ENCODE results near the gene TSSK3.
A peak's percentile ranks its signal among the peaks of the same experiment; 100 is the strongest.
"Not testable (repeated sequence)": the region's sequence is repeated elsewhere in the genome, so short reads cannot be mapped to it uniquely, and the experiment has no call there.

Gene TSSK3

DNA sequence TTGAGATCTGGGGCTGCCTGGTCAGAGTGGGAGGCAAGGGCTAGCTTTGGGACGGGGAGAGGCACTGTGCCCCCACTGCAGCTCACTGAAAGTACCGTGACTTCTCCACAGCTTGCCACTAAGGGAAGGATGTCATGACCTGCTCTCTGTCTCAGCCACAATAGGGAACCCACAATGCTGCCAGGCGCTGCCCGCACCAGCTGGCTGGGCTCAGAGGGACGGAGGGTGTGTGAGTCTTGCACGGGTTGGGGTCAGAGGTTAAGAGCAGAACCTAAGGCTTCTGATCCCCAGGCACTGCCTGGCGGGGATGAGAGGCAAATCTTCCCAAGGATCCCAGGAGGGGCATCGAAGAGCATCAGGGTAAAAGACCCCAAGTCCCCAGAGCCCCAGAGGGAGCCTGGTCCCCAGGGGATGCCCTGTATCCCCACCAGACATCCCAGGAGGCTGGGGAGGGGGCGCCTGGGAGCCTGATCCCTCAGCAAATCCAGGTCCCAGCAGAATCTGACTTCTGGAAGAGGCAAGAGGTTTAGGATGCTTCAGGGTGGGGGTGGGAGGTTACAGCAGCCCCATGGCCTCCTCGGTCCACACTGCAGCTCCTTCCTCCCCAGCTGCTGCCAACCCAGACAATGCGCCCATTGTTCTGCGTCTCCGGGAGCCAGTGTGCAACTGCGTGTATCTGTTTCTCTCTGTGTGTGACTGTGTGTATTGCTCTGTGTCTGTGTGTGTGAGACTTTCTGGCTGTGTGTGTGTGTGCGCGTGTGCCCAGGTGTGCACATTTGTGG lies 24.3 kb upstream of the TSSK3 start:
- DNase-seq (ENCODE audit: insufficient read length, low spot score) (no peak), FAIRE-seq (no peak)

DNA sequence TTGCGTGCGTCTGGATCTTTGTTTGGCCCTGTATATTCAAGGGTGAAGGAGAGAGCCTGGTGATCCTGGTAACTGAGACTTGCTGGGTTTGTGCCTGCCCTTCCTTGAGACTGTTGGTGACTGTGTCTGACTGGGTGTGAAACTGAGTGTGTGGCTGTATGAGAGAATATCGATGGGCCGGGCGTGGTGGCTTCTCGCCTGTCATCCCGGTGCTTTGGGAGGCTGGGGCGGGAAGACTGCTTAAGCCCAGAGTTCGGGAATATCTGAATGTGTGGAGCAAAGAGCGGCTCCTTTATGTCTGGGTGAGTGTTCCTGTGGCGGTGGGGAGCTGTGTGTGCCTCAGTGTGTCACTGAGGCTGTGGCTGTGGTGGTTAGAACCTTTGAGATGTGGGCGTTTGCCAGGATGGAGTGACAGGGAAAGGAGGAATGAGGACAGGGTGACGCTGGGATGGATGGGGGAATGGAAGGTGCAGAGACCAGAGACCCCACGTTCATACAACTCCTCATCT lies 23.6 kb upstream of the TSSK3 start:
- no peak for FAIRE-seq
- no peak for DNase-seq (ENCODE audit: insufficient read length, low spot score)

DNA sequence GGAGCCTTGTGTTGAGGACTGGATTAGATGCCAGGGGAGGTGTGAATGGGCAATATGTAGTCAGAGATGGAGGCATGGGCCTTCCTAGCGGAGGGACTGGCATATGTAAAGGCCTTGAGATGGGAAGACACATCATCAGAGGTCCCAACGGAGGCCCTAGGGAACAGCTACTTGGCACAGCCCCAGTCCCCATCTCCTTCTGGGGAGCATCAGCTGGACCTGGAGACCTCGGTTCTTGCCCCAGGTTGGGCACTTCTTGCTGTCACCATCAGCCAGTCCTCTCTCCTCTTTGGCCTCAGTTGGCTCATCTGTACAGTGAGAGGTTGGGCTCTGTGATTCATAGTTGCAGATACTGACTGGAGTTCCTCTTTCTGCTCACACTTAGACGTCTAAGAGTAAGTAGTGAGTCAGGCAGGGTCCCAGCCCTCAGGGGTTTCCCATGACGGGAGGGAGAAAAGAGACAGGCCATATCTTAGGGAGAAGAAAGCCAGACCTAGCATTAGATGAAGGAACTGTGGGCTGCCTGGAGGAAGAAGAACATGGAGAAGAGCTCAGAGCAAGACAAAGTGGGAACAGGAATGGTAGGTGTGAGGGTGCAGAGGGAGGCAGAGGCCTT lies 22.9 kb upstream of the TSSK3 start:
- DNase-seq (ENCODE audit: insufficient read length, low spot score) (no peak), FAIRE-seq (peak; percentile 76)

DNA sequence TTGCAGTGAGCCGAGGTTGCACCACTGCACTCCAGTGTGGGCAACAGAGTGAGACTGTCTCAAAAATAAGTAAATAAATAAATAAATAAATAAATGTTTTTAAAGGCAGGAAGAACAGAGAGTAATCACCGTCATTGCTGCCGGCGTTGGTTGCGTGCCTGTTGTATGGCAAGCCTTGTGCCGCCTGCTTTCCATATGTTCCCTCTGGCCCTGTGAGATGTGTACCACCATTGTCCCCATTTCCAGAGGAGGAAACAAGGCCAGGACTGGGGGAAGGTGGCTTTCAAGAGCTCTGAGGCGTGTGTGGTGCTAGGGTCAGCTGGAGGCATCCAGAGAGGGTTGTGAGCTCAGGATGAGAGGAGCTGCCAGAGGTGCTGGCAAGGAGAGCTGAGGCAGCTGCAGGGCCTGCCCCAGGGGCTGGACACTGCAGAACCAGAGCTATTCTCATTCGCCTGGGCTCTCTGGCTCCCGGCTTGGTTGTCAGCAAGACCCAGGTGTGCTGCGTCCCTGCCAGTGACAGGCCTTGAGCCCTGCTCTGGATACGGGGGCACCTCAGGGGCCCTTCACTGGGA lies 21.1 kb upstream of the TSSK3 start:
- no peak for FAIRE-seq

GRCh38 chr1:32341971-32342370 lies 20.4 kb upstream of the TSSK3 start:
- no peak for DNase-seq (ENCODE audit: insufficient read length, low spot score)
- FAIRE-seq: no peak

More for the DNA sequence above, 21.1 kb upstream of the TSSK3 start:
- DNase-seq (ENCODE audit: insufficient read length, low spot score): no peak

GRCh38 chr1:32342704-32343103 lies 19.6 kb upstream of the TSSK3 start:
- DNase-seq (ENCODE audit: insufficient read length, low spot score) (no peak), FAIRE-seq (no peak)

DNA sequence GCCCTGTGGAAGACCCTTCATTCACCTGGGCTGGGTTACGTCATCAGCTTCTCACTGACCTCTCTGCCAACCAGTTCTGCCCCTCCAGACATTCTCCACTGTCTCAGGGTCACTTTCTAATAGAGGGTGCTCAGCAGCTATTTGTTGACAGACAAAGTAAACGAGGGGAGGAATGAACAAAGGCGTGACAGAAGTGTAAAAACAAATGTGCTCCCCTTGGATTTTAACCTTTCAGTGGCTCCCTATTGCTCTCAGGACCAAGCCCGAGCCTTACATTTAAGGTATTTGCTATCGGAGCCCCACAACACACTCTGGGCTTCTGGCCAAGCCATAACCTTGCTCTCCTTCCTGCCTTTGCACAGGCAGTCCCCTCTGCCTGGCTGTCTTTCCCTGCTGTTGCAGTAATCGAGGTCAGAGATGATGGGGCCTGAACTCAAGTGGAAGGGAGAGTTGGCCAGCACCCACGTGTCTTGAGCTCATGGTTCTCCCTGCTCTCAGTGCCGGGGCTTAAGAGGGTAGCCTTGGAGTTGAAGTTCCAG lies 17.0 kb upstream of the TSSK3 start:
- no peak for FAIRE-seq
- no peak for DNase-seq (ENCODE audit: insufficient read length, low spot score)

DNA sequence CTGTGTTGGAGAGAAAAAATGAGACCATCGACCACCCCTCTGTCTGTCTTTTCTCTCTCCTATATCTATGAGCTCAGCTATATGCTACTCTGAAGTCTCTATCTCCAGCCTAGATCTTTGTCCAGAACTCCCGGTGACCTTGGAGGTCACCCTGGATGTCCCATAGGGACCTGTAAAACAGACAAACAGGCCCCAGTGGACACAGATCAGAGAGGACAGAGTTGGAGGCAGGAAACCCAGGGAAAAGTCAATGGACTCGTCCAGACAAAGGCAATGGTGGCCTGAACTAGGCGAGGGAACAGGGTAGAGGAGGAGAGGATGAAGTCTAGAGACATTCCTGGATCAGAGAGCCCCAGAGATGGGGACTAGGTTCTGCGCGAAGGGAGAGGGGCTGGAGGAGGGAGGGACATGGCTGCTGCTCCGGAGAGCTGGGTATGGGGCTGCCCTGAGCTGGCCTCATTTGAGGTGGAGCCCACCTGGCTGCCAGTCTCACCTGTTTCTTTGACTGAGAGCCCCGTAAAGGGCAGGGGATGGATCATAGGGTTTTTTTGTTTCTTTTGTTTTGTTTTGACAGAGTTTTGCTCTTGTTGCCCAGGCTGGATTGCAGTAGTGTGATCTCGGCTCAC lies 15.7 kb upstream of the TSSK3 start:
- no peak for DNase-seq (ENCODE audit: insufficient read length, low spot score)
- FAIRE-seq: no peak

DNA sequence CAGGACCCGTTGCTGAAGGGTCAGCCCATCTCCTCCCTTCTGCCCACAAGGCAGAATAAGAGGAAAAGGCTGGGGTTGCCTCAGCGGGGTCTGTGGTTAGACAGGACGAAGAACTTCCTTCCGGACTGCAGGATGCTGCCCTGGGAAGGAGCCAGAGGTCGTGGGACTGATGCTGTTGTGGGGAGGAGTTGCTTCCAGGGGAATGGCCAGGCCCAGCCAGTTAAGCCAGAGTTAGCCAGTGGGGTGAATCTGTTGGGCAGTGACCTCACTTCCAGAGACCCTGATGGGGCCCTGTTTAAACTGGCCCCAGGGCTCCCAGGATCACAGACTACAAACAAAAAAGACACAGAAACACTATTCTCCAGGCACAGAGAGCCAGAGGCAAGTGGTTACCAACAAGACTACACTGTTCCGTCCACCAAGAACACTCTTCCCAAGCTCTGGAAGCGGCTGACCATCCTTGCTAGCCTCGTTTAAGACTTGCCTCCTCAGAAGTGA lies 13.1 kb upstream of the TSSK3 start:
- FAIRE-seq: no peak
- DNase-seq (ENCODE audit: insufficient read length, low spot score): no peak

DNA sequence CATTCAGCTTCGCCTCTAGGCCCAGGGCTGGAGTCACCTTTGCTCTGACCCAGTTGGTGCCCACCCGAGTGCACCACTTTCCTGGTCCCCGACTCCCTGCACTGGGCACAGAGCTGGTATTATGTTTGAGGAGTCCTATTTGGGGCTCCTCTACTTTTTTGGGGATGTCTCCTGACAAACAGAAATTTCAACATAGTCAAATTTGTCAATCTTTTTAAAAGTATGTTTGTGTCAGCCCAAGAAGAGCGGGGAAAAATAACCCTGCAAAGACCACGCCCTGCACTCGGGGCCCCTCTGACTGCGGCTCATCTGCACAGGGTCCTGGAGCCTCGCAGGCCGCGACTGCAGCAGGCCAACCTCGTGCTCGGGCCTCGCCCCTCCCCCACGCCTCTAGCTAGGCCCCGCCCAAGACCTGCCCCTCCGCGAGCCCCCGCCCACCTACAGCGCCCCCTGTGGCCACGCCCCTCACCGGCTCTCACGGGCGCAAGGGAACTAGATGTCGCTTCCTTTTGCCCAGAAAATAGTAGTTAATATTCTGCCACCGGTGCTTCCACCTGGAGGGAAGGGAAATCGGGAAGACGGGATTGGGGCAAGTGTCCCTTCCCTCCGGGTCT lies 11.4 kb upstream of the TSSK3 start:
- FAIRE-seq (peak; percentile 87), DNase-seq (ENCODE audit: insufficient read length, low spot score) (no peak)

DNA sequence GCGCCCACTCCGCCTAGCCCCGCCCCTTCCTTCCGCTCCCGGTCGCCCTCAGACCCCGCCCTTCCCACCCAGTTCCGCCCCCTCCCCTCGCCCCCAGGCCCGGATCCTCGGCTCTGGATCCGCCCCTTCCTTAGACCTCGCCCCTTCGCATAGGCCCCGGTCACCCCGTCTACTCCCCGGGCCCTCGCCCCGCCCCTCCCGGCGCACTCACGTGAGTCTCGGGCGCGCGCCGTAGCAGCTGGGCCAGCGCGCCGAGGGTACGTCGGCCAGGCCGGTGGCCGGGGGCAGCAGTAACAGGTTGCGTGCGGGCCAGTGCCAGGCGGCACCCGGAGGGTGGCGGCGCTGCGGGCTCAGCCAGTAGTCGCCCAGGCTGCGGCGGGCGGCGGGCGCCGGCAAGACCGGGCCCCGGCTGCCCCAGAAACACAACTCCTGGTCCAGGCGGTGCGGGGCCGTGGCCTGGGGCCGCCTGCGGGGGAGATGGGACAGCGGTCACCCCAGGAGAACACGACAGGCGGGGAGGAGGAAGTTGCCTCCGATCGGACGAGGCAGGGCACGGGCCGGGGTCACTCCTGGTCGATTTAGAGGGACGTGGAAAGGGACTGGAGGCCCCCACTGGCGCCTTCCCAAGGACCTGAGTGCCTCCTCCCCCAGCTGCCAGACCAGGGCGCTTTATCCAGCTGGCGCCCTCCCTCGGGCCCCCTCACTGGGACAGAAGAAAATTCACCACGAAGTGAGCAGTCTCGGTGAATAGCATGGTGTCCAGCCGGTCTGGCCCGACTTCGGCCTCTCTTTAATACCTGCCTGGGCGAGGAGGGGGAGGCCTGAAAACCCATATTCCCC lies 10.7 kb upstream of the TSSK3 start:
- FAIRE-seq (no peak), DNase-seq (ENCODE audit: insufficient read length, low spot score) (peak; percentile 93)

DNA sequence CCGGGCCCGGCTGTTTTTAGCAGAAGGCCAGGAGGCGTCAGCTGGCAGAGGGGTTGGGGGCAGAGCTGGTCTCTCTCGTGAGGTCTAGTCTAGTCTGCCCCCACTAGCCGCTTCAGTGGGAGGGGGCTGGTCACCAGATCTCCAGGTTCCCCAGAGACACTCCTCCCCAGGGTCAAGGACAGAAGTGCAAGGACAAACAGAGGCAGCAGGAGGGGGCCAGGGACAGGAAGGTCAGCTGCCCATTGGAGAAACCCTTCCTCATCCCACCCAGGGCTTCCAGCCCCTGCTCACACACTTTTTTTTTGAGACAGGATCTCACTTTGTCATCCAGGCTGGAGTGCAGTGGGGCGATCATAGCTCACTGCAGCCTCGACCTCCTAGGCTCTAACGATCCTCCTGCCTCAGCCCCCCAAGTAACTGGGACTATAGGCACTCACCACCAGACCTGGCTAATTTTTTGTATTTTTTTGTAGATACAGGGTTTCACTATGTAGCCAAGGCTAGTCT lies 10.0 kb upstream of the TSSK3 start:
- DNase-seq (ENCODE audit: insufficient read length, low spot score) (no peak), FAIRE-seq (no peak)

DNA sequence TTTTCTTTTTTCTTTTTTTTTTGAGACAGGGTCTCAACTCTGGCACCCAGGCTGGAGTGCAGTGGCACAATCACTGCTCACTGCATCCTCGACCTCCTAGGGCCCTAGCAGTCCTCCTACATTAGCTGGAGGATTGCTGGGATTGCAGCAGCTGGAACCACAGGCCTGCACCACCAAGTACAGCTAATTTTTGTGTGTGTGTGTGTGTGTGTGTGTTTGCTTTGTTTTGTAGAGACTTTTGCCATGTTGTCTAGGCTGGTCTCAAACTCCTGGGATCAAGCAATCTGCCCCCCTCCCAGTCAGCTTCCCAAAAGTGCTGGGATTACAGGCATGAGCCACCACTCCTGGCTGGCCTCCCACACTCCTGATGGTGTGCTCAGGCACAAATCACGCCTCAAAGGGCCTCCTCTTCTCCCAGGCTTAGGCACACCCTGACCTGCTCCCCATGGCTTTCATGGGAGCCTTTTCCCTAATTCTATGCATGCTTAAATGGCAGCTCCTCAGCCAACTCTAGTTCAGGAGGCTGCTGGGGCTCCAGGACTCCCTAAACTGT lies 9.4 kb upstream of the TSSK3 start:
- FAIRE-seq (no peak), DNase-seq (ENCODE audit: insufficient read length, low spot score) (no peak)

GRCh38 chr1:32353431-32353830 lies 8.9 kb upstream of the TSSK3 start:
- DNase-seq (ENCODE audit: insufficient read length, low spot score) (no peak), FAIRE-seq (no peak)

GRCh38 chr1:32353886-32354570 lies 8.3 kb upstream of the TSSK3 start:
- no peak for FAIRE-seq

DNA sequence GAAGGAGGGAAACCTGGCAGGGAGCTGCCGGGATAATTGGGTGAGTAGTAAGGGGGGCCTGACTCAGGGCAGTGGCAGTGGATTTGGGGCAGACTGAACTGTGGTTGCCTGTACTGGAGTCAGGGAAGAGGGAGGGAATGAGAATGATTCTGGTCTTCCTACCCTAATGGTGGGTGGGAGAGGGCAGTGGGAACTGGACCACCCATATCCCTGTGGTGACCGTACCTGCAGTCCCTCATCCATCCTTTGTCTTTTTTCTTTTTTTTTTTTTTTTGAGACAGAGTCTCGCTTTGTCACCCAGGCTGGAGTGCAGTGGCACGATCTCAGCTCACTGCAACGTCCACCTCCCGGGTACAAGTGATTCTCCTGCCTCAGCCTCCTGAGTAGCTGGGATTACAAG lies 6.6 kb upstream of the TSSK3 start:
- FAIRE-seq; DNase-seq (ENCODE audit: insufficient read length, low spot score): not testable (repeated sequence)

More at GRCh38 chr1:32353886-32354570, 8.3 kb upstream of the TSSK3 start:
- no peak for DNase-seq (ENCODE audit: insufficient read length, low spot score)

- DNase-seq (ENCODE audit: insufficient read length, low spot score): no peak
- no peak for FAIRE-seq
These were observed 5.9 kb upstream of the TSSK3 start for GRCh38 chr1:32356478-32356877.

DNA sequence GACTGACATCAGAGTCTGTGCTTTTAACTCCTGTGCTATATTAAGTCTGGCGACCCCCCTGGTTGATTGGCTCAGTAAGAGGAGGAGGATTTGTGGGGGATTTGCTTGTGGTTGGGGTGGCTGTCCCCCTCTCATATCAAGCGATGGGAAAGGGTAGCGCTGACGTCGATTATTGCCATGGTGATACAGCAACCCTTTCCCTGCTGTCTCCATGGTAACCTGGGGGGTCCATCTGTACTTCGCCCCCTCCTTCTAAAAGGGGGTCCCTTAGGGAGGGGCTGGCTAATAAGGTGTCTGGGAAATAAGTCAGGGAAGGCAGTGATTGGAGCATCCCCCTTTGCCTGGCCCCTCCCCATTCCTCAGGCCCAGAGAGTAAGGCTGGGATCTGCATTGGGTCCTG lies 4.7 kb upstream of the TSSK3 start:
- DNase-seq (ENCODE audit: insufficient read length, low spot score): no peak
- no peak for FAIRE-seq

DNA sequence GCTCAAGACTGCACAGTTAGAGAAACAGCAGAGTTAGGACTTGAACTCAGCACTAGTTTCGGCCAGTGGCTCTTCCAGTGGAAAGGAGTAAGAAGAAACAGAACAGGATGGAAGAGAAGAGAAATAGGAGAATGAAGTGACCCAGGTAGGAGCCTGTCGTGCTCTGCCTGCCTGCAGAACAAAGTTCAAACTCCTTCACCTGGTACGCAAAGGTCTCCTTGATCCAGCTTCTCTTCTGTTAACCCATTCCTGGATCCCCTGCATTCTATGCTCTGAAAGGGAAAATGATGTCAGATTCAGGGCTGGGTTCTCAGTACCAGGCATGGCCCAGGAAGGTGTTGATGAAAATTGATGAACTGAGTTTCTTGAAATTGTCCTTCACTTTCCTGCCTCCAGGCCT lies 3.9 kb upstream of the TSSK3 start:
- DNase-seq (ENCODE audit: insufficient read length, low spot score) (no peak), FAIRE-seq (peak; percentile 14)

Measured in GM19239 (cell line).